Middle frontal gyrus (tissue), 1 donor: Measurements from ENCODE around the gene PDX1.

Experiments used
- DNase-seq: peaks from one replicate; pipeline ENCODE4 v3.0.0-alpha.2; 2015; ENCODE audit warnings: low spot score; ENCODE audit errors: extremely low spot score

PDX1 gene

DNA sequence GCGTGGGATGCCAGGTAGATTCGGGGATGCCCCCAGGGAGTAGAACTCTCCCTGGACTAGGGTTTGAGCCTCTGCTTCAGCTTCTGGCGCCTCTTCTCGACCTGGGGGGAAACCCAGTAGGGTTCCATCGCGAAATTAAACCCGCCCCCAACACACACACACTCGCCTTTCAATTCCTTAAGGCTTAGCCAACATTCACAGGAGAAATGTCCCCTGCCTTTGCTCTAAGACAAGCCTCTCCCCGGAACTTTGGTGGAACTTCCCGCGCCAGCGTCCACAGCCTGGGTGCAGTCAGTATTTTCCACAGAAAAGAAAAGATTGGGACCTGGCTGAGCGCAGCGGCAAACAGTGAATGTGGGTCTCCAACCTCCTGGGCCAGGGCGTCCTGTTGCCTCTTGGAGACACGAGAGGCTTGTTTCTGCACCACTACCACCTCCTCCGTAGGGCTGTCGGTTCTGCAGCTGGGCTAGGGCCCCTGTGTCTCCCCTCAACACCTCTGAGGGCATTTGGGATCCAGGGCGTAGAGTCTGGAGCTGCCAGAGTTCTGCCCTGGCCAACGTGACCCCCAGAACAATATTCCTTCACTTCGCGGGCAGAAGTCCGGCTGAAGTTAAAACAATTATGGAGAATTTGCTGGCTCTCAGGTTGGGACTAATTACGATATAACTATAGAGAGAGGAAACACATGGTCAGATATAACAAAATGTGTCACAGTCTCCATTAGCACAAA lies 3.2 kb downstream of the PDX1 start:
- DNase-seq: no peak

DNA sequence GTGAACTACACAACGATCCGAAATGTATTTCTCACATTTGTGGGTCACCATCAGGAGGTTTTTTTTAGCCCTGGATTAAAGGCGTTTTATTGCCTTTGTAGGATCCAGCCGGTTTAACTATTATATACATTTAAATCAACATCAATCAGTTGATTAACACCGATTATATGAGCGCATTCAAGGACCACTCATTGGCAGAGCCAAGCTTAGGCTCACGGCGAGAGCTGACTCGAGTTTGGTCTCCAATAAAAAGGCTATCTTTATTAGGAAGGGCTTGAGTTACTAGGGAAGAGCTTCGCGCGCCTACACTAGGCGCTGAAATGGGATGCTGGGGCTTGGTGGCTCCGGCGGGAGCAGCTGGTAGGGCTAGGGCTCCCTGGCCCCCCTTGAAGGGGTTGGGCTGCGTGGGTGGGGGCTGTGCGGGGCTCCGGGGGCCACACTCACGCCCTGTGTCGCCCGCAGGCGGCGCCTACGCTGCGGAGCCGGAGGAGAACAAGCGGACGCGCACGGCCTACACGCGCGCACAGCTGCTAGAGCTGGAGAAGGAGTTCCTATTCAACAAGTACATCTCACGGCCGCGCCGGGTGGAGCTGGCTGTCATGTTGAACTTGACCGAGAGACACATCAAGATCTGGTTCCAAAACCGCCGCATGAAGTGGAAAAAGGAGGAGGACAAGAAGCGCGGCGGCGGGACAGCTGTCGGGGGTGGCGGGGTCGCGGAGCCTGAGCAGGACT lies 4.2 kb downstream of the PDX1 start:
- DNase-seq: no peak

DNA sequence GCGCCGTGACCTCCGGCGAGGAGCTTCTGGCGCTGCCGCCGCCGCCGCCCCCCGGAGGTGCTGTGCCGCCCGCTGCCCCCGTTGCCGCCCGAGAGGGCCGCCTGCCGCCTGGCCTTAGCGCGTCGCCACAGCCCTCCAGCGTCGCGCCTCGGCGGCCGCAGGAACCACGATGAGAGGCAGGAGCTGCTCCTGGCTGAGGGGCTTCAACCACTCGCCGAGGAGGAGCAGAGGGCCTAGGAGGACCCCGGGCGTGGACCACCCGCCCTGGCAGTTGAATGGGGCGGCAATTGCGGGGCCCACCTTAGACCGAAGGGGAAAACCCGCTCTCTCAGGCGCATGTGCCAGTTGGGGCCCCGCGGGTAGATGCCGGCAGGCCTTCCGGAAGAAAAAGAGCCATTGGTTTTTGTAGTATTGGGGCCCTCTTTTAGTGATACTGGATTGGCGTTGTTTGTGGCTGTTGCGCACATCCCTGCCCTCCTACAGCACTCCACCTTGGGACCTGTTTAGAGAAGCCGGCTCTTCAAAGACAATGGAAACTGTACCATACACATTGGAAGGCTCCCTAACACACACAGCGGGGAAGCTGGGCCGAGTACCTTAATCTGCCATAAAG lies 4.8 kb downstream of the PDX1 start:
- DNase-seq: no peak

DNA sequence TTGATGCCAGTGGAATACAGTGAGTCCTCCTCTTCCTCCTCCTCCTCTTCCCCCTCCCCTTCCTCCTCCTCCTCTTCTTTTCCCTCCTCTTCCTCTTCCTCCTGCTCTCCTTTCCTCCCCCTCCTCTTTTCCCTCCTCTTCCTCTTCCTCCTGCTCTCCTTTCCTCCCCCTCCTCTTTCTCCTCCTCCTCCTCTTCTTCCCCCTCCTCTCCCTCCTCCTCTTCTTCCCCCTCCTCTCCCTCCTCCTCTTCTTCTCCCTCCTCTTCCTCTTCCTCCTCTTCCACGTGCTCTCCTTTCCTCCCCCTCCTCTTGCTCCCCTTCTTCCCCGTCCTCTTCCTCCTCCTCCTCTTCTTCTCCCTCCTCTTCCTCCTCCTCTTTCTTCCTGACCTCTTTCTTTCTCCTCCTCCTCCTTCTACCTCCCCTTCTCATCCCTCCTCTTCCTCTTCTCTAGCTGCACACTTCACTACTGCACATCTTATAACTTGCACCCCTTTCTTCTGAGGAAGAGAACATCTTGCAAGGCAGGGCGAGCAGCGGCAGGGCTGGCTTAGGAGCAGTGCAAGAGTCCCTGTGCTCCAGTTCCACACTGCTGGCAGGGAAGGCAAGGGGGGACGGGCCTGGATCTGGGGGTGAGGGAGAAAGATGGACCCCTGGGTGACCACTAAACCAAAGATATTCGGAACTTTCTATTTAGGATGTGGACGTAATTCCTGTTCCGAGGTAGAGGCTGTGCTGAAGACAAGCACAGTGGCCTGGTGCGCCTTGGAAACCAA lies 5.6 kb downstream of the PDX1 start:
- DNase-seq: no peak

DNA sequence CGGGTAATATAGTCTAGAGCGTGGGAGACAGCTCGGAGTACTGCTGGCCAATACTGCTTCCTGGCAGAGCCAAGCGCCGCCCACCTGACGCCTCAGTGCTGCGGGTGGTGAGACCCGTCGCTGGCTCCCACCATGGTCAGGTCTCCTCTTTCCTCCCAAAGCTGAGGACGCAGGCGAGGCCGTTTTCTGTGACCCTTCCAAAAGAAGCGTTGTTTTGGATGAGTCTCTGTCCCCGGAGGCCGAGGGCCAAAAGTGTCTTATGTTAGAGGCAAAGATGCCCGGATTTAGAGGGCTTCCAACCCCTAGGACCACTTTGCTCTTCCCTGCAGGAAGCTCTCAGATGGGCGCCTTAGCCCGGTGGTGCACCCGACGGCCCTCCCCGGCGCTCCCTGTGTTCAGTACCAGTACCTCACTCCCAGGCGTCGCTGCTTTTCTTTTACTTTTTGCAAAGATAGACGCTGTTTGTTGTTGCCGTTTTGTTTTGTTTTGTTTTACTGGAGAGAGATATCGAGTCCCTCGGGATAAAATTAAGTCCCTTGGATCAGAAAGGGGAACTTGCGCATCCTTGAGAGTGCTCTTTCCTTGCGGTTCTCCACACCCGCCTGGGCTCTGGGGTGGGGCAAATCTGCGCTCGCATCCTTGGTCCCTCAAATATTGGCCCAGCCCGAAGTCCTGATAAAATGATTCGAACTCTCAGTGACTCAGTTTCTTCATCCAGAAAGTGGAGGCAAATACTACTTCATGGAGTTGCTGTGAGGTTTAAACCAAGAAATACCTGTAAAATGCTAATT lies 7.0 kb downstream of the PDX1 start:
- no peak for DNase-seq

DNA sequence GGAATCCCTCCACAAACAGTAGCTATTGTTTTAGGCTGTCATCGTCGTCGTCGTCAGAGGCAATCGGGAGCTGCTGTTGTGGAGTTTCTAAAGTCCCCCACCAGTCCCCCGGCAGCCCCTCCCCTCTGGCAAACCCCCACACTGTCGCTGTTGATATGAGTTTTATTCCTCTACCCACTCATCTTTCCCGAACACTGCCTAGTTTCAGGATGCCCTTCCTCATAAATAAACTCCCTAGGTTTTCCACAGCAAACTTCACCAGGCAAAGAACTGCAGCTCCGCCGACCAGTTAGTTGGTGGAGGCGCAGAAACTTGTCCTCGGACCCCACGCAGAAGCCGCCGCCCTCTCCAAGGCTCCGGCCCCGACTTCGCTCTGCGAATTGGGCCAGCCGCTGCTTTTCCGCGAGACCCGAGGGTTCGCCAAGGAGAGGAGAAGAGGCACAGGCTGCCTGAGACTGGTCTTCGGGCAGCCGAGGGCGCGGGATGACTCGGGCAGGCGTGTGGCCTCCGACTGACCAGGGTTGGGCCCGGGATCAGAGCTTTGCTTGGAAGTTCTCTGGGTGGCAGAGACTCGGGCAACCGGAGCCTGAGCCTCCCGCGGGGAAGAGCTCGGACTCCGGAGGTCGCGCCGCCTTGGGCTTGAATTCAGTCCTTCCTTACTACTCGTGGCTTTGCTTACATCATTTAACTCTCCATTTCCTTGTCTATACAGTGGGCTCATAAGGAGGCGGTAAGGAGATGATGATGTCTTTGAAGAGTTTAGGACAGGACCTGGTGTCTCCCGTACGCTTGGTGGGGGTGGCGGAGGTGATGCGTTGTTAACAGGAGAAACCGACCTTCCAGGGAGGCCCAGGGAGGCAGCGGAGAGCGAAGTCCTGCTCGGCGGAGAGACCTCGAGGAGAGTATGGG lies 7.9 kb downstream of the PDX1 start:
- DNase-seq: no peak

DNA sequence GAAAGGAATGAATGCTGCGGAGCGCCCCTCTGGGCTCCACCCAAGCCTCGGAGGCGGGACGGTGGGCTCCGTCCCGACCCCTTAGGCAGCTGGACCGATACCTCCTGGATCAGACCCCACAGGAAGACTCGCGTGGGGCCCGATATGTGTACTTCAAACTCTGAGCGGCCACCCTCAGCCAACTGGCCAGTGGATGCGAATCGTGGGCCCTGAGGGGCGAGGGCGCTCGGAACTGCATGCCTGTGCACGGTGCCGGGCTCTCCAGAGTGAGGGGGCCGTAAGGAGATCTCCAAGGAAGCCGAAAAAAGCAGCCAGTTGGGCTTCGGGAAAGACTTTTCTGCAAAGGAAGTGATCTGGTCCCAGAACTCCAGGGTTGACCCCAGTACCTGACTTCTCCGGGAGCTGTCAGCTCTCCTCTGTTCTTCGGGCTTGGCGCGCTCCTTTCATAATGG lies 8.6 kb downstream of the PDX1 start:
- DNase-seq: no peak

DNA sequence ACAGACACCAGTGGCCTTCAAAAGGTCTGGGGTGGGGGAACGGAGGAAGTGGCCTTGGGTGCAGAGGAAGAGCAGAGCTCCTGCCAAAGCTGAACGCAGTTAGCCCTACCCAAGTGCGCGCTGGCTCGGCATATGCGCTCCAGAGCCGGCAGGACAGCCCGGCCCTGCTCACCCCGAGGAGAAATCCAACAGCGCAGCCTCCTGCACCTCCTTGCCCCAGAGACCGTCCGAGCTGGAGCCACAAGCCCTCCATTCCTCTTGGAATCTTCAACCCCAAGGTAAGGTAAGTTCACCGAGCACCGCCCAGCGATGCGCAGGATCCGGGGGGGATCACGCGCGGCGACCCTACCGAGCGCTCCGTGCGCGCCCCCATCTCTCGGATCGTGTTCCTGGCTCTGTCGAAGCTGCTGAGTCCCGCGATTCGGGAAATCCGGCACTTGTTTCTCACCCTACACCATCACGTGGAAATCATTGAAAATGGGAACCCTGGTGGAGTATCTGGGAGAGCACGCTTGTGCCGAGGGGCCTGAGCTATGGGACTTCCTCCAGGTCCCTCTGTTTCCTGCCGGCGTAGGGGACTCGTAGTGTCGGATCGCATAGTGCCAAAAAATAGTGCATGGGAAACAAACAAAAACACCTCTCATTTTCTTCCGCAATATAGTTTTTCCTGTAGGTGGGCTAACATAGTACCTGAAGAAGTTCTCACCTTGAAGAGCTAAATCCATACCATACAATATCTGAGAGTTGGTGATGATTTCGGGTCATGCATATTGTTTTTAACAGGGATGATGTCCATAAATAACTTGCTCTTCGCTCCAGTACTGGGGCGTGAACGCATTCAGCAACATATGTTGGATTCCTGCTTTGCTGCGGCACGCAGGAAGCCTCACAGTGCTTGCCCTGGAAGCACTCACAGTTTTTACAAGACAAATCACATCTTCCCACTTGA lies 9.3 kb downstream of the PDX1 start:
- no peak for DNase-seq

DNA sequence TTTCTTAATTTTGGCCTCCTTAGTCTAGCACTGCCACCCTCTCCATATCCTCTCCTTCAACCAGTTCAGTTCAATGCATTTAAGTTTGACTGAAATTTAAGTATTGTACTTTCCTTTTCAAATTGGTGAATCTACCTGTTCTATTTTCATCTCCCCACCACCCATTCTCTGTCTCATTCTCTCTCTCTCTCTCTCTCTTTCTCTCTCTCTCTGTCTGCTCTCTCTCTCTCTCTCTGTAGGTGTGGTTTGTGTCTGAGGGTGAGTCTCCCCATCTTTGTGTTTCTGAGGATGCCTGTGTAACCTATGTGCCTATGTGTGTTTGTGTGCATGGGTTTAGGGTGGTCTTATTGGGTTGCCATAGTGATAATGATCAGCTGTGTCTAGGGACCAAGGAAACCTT lies 10.1 kb downstream of the PDX1 start:
- DNase-seq: no peak

DNA sequence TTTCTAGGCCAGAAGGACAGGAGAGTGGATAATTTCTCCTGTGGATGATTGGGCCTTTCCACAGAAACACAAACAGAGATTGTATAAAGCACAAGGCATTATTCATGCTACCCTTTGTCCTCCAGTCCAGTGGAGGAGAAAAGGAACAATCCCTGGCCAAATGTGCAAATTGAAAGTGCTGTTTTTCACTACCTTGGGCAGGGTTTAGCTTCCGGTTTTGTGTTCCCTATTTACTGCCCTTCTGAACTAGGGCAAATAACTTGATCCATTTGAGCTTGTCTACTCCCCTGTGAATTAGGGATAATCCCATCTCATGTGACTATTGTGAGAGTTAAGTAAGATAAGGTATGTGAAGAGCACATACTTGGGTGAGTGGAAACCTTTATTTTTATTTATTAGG lies 13.3 kb downstream of the PDX1 start:
- DNase-seq: no peak

DNA sequence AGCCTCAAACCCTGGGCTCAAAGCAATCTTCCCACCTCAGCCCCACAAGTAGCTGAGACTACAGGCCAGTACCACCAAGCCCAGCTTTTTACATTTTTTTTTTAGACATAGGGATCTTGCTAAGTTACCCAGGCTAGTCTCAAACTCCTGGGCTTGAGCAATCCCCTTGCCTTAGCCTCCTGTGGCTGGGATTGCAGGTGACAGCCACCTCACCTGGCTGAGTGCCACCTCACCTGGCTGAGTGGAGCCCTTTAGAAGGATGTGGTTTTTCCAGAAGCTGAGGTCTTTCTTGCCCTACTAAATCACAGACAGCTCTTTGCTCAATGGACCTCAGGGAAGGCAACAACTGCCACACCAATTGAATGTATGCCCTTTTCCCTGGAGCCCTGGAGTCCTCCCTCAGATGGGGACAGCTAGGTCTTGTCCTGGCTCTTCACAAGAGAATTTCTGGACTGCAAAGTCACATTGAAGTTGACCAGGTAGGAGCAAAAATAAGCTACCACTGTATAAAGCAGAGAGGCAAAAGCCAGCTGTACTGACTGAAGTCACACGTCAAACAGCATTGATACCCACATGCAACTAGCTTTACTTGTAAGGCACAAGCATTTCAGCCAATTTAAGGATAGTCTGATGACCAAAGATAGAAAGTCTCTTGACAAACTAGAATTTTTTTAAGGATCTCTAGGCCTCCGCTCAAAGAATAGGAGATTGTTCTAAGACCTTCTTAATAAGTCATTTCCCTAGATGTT lies 14.0 kb downstream of the PDX1 start:
- no peak for DNase-seq

DNA sequence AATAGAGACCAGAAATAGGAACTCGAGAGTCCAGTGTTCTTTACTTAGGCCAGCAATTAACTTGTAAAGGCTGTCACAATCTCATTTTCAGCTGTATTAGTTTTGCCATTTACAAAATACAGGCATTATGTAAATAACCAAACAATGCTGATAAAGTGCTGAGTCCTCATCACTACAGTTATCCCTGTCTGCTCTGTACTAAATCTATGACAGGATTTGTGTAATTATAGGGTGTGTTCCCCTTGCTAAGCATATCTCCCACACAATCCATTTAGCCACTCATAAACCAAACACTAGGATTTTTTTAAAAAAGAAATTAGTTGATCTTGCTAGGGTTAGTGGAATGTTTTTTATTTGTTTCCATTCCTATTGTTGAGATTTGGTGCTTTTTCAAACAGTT lies 23.2 kb downstream of the PDX1 start:
- no peak for DNase-seq

DNA sequence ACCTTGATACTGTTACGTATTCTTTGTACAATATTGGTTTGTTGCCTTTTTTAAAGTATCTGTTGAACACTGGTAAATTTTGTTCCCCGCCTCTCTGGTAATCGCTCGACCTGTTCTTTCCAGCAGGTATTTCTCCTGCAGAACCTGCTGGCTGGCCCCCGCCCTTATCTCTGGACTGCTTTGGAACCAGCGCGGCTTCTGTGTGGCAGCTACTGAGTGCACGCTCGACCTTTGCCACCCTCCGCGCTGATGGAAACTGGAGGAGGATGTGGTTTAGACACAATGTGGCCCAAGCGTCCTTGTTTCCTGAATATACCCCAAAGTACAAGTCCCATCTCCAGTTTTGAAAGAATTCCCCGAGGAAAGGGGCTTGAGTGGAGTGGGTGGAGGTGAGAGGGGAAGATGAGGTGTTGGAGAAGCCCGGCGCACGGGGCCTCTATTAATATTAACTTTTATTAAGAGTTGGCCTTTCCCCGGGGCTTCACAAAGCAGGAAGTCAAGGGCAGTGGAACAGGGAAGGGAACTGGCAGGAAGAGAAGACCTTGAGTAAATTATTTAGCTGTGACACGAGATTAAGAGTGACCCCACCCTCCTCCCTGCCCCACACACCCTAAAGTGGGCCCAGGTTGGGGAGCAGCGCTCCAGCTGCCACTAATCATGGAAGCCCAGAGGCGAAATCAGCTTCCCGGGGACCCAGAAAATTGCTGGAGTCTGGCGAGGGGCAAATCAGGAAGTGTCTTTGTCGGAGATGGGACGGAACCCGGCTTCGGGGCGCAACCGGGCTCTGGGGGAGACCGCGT lies 33.3 kb downstream of the PDX1 start:
- no peak for DNase-seq

DNA sequence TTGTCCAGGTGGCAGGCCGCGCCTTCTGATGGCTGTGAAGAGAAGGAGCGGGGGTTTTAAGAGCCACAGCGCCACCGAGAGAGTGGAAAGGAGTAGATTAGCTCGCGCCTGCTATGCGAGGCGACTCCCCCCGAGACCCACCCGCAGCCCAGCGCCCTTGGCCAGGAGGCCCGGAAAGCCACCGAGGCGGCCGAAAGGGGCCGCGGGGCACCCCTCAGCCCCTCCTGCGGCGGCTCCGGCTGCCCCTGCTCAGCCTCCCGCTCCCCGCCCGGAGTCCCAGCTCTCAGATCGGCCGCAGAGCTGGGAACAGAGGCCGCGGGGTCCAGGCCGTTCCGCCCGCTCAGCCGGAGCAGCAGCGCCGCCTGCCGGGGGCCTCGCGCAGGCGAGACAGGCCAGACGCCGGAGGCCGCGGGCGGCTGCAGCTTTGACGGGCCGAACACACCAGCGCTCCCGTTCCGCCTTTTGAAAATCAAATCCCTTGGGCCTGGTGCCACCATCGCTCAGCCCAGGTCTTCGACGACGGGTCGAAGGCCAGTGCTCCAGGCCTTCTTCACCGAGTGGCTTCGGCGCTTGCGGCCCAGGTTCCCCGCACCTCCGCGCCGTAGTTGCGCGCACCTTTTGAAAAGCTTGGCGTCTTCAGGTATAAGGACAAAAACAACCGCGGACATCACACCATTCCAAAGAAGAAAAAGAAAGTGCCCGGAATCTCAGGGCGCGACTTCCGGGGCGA lies 34.0 kb downstream of the PDX1 start:
- no peak for DNase-seq

DNA sequence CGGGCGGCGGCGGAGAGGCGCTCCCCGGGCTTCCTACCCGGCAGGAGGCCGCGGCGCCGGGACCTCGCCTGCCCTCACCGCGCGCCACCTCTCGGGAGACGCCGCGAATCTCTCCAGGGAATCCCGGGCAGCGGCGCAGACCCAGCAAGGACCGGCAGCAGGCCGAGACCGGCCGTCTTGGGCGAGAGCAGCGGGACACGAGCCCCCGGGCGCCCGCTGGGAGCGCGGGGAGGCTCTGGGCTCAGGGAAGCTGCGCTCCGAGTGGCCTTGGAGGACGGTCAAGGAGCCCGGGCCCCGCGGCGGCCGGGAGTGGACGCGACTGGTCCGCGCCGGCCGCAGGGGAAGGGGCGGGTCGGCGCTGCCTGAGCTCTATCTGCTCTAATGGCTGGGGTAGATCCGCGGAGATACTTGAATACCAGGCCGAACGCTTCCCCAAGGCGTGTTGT lies 34.6 kb downstream of the PDX1 start:
- DNase-seq: no peak

DNA sequence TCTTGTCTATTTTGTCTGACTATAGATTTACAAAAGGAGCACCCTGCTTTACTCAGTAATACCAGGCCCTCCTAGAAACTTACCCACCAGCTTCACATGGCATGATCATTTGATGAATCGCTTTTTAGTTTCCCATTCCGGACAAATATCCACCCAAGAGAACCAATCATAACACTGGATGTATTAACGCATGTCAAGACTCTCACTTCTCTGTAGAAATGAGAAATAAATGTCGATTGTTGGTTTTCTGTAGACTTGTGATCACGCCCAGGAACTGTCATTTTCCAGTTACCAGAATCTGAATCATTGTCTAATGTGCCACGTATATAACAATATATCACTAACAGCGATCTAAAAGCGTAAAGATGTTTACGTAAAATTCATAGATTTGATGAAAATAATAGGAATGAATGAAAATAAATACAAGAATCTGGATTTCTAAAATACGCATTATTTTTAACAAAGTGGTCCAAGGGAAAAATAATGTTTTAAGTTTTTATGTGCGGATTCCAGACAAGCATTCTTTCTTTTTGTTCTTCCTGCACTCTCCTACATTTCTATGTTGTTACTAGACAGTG lies 35.3 kb downstream of the PDX1 start:
- no peak for DNase-seq
